ENCODE measurements around the gene AKT3.
"Not testable (repeated sequence)": the region's sequence is repeated elsewhere in the genome, so short reads cannot be mapped to it uniquely, and the experiment has no call there.

AKT3 gene

DNA sequence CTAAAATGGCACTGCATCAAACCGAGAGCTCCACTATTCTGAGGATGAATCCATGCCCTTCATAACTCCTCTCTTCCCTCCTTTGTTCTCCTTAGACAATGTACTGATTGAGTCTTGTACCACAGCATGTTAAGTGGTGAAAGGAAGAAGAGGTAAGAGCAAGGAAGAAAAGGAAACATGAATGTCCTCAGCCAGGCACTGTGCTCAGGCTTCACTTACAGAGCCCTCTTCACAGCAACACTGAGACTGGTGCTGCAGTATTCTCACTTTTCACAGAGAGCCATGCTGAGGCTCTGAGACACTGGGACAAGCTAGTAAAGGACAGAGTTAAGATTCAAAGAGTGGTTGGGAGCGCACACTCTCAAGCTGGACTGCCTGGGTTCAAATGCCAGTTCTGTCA is 143.5 kb downstream of the AKT3 start:
- DNase-seq (ENCODE audit: low read depth in 2 of 2), result no peak

DNA sequence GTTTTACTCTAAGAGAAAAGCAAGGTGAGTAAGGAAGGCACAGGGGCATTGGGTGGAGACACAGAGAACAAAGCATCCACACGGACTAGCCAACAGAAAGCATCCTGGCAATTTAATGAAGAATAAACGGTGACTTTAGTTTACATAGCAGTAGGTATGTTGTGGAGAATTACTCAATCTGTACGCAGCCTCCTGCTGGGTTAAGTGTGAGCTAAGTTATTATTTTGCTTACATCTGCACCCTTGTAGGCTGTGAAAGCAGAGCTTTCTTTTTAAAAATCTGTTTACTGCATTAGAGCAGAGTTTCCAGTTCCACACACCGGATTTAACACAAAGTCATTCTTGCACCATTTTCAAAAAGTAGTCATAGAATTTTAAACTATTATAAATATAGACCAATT is 144.5 kb downstream of the AKT3 start:
- DNase-seq (ENCODE audit: low read depth in 2 of 2), result no peak

DNA sequence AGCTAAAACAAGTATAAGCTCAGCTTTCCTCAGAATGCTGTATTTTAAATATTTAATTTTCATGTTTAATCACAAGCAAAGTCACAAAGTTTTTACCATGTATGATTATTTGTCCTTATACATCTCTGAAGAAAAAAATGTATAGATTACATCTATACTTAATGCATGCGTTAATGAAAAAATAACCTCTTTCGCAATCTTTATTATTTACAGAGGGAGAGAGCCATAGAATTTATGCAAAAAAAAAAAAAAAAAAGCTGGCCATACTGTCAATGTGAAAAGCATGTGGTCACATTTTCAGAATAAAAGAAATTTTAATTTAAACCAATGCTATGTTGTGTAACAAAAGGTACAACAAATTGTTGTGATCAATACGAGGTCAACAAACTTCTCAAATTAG is 148.2 kb downstream of the AKT3 start:
- no peak for DNase-seq (ENCODE audit: low read depth in 2 of 2)

DNA sequence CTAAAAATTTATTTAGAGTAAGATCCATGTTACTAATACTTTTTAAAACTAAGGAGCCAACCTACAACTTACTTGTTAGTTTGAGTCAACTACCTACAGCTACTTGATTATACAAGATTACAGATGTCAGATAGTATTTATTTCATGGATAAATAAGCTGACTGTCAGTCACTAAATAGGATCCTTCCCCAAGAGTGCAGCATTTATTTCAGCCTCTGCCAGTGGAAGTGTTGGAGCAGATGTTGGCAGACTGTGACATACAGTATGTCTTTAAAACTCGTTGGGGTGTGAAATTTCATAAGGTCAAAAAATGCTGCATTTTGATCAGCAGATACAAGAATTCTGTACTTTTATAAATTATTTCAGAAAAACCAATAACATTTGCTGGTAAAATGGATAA is 156.2 kb downstream of the AKT3 start:
- no peak for DNase-seq (ENCODE audit: low read depth in 2 of 2)

DNA sequence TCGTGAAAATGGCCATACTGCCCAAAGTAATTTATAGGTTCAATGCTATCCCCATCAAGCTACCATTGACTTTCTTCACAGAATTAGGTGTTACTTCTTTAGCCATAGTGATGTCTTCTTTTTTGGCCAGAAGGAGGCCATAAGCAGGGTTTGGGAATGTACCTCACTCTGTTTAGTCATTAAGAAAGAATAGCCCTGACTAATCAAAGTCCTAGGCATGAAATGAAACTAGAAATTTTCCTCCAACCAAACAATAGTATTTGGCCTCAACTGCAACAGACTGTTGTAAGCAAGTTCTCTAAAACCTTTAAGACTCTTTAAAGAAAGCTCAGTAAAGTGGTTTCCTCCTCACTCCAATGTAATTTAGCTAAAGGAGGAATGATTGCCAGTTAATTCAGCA is 163.9 kb downstream of the AKT3 start:
- DNase-seq (ENCODE audit: low read depth in 2 of 2), result no peak

DNA sequence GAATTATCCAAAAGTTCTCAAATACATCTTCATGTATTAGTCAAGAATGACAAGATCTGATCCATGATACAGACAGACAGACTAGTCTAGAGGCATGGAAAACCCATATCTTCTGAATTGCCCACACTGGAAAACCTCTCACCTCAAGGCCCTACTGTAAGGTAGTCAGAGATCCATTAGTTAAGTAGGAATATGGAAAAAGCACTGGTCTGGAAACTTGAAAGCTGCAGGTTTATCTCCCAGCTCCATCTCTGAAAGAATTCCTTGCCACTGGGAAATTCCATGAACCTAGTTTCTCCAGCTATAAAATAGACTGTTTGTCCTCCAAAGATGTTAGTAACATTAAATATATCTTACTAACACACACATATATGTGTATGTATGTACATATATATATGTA is 169.2 kb downstream of the AKT3 start:
- DNase-seq (ENCODE audit: low read depth in 2 of 2), result no peak

DNA sequence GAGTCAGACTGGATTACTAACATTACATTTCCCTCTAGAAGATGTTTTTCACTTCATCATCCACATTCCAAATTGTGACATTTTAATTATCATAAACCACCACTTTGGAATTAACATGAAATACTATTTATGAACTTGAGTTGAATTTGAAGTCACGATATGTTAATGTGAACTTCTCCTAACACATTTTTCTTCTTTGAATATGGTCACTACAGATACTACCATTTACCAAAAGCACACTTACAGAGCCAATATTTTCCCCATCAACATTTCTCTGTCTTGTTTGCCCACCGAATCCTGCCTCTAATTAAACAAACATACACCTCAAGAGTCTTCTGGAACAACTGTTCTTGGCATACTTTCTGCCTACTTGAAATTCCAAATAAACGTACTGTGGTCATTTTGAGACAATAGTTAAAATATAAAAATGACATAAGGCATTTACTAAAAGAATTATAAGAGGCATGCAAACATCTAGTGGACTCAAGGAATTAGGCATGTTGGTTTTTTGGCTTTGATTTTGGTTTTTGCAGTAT is 177.4 kb downstream of the AKT3 start:
- DNase-seq (ENCODE audit: low read depth in 2 of 2), result no peak

DNA sequence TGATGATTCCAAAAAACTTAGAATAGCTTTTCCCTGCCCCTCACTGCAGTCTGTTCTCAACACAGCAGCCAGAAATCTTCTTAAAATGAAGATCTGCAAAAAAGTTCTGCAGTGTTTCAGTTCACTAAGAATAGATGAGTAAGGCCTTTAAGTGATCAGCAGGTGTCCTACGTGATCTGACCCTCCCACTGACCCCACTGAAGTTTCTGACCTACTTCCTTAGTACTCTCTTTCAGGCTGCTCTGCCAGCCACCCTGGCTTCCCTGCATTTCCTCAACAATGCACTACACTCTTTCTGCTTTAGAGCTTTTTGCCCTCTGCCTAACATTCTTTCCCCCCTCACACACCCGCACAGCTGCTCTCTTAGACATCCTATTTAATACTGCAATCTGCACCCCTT is 182.5 kb downstream of the AKT3 start:
- no peak for DNase-seq (ENCODE audit: low read depth in 2 of 2)

DNA sequence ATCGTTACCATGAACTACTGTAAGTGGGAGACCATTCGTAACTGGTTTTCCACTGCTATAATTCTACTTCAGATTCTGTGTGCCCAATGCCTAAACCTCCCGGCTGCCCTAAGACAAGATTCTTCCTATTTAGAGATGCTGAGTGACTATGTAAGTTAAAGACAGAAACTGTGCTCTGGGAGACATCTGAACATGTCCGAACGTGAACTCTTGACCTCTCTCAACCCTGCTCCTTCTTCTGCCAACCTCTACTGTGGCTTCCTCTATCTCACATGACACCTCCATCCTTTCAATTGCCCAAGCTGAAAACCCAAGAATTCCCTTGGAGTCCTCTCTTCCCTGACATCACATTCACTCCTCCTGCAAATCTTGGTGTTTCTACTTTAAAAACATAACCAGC is 182.9 kb downstream of the AKT3 start:
- no peak for DNase-seq (ENCODE audit: low read depth in 2 of 2)

DNA sequence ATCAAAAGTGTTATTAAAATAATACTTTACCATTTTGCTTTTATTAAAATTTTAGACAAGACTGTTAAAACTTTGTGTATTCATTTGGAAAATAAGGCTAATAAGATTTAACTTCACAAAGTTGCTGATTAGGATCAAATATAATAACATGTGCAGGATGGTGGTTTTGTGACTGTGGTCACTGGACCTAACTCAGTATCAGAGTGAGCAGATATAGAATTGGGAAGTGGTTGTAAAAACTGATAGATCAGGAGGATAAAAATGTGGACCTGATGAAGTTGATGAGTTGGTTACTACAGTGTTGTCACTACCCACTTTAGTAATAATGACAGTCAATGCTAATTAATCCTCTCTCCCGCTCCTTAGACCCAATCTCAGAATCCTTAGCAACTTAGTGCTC is 186.4 kb downstream of the AKT3 start:
- no peak for DNase-seq (ENCODE audit: low read depth in 2 of 2)

DNA sequence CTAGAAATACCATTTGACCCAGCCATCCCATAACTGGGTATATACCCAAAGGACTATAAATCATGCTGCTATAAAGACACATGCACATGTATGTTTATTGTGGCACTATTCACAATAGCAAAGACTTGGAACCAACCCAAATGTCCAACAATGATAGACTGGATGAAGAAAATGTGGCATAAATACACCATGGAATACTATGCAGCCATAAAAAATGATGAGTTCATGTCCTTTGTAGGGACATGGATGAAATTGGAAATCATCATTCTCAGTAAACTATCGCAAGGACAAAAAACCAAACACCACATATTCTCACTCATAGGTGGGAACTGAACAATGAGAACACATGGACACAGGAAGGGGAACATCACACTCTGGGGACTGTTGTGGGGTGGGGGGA is 187.9 kb downstream of the AKT3 start:
- not testable (repeated sequence) for DNase-seq (ENCODE audit: low read depth in 2 of 2)

DNA sequence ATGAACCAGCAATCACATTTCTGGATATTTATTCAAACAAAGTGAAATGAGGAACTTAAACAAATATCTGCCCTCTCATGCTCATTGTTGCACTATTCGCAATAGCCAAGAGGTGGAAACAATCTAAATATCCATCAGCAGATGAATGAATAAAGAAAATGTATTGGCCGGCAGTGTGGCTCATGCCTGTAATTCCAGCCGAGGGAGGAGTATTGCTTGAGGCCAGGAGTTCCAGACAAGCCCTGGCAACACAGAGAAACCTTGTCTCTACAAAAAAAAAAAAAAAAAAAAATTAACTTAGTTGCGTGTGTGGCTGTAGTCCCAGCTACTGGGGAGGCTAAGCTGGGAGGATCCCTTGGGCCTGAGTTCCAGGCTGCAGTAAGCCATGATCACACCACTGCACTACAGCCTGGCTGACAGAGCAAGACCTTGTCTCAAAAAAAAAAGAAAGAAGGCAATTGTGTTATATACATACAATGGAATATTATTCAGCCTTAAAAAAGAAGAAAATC is 191.4 kb downstream of the AKT3 start:
- DNase-seq (ENCODE audit: low read depth in 2 of 2), result no peak

DNA sequence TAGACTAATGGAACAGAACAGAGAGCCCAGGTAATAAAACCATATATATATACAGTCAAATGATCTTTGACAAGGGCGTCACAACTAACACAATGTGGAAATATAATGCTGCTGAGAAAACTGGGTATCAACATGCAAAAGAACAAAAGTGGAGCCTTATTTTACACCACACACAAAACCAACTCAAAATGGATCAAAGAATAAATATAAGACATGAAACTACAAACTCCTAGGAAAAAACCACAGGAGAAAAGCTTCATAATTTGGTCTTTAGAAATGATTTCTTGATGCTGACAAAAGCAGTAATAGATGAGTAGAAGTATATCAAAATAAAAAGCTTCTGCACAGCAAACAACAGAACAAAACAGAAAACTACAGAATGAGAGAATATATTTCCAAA is 192.2 kb downstream of the AKT3 start:
- no peak for DNase-seq (ENCODE audit: low read depth in 2 of 2)

DNA sequence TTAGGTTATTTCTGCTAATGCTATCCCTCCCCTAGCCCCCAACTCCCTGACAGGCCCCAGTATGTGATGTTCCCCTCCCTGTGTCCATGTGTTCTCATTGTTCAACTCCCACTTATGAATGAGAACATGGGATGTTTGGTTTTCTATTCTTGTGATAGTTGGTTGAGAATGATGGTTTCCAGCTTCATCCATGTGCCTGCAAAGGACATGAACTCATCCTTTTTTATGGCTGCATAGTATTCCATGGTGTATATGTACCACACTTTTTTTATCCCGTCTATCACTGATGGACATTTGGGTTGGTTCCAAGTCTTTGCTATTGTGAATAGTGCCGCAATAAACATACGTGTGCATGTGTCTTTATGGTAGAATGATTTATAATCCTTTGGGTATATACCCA is 200.5 kb downstream of the AKT3 start:
- not testable (repeated sequence) for DNase-seq (ENCODE audit: low read depth in 2 of 2)

DNA sequence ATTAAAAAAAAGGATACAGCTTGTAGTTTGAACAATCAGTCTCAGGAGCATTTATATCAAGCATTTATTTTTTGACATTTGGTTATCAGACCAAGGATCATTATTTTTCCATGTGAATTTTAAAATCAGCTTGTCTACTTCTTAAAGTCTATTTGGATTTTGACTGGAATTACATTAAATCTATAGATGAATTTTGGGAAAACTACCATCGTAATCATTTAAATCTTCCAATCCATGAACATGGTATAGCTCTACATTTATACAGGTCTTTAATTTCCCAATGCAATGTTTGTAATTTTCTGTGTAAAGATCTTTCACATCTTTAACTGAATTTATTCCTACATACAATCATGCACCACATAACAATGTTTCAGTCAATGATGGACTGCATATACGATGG is 203.2 kb downstream of the AKT3 start:
- no peak for DNase-seq (ENCODE audit: low read depth in 2 of 2)

DNA sequence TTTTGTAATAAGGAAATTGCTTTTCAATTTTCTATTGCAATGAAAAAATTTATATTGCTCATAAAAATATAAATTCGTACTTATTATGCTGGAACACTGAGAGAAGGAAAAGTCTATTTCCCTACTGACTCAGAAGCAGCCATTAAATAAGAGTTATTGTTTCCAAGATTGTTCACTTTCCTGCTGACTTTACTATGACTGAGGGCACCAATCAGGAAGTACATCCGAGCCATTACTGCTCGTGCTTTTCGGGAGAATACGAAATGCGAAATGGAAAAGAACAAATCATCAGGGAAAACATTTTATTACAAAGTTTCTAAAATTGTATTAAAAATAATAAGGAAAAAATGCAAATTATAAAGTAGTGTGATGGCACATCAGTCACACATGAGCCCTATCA is 204.8 kb downstream of the AKT3 start:
- DNase-seq (ENCODE audit: low read depth in 2 of 2), result no peak

DNA sequence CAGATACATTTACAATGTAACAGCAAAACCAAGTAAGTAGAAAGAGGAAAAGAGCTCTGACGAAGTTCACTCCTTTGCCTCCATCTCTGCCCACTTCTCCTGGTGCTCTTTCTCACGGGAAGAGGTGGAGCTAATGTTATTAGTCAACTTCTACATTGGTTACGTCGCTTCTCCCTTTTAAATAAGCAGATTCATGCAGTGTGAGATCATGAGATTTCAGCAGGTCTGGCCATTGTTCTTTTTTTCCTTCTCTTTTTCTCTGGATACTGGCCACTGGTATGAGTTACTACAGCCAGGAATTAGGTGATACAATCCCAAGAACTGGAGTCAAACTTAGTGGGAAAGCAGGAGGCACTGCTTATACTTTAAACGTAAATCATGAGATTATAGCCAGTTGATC is 207.1 kb downstream of the AKT3 start:
- DNase-seq (ENCODE audit: low read depth in 2 of 2), result no peak

DNA sequence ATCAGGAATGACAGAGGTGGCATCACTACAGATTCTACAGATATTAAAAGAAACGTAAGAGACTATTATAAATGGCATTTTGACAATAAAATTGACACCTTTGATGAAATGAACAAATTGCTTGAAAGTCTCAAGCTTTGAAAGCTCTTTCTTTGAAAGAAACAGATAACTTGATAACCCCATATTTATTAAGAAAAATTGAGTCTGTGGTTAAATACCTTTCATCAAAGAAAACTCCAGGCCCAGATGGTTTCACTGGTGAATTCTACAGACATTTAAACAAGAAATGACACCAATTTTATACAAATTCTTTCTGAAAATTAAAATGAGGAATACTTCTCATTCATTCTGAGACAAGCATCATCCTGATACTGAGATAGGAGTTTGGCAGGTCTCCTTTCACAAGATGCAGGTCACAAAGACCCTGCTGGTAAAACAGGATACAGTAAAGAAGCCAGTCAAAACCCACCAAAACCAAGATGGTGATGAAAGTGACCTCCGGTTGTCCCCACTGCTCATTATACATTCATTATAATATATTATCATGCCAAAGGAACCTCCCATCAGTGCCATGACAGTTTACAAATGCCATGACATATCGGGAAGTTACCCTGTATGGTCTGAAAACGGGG is 210.9 kb downstream of the AKT3 start:
- DNase-seq (ENCODE audit: low read depth in 2 of 2), result no peak

DNA sequence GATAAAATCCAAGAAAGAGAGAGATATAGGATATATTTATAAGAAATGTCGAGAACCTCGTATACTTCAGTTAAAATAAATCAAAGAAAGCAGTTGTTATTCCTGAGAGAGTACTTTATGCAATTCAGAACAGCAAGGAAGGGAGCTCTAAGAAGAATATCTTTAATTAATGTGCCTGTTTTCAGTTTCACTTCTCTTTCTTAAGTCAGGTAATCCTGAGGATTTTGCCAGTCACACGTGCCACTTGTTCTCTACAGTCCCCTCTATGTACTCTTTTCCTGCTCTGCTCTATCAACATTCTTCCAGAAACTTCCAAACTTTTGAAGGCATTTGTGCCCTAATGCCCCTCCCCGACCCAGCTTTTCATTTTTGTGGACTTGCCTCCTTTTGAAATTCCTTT is 211.9 kb downstream of the AKT3 start:
- no peak for DNase-seq (ENCODE audit: low read depth in 2 of 2)

DNA sequence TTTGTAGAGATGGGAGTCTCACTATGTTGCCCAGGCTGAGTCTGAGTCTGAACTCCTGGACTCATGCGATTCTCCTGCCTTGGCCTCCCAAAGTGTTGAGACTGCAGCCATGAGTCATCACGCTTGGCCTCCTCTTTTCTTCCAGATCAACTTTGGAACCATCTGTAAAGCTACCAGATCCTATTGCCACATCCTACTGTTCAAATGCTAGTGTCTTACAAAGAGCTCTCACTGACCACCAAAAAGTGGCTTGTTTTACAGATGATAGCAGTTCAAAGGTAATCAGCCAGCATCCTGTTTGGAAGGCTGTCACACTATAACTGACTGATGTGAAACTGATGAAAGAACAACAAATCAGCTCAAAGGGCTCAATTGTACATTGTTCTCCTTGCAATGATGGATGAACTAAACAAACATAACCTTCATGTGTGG is 221.6 kb downstream of the AKT3 start:
- no peak for DNase-seq (ENCODE audit: low read depth in 2 of 2)

DNA sequence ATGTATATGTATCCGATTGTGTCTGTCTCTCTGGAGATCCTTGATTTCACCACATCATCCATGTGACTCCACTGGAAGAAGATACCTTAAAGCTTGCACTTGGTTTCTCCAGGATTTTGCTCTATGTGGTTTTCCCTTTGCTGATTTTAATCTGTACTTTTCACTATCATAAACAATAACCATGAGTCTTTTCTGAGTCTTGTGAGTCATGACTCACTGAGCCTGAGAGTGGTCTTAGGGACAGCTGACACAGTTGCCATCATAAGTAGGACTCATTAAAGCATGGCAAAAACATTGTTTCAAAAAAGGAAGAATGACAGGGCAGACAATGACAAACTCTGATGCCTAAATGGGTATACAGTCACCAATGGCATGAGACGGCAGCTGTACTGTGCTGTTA is 226.2 kb downstream of the AKT3 start:
- no peak for DNase-seq (ENCODE audit: low read depth in 2 of 2)

DNA sequence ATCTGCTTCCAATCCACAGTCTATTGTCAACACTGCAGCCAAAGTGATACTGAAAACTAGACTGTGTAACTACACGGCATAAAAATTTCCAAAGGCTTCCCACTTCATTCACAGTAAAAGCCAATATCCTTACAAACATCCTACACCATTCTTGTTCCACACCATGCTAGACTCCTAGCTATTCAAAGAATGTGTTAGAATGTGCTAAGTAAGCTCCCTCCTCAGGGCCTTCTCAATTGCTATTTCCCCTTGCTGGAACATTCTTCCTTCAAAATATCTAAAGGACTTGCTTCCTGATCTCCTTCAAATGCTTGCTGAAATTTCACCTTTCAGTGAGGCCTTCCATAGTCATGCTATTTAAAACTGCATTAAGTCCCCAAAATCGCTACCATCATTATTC is 228.1 kb downstream of the AKT3 start:
- DNase-seq (ENCODE audit: low read depth in 2 of 2), result no peak

DNA sequence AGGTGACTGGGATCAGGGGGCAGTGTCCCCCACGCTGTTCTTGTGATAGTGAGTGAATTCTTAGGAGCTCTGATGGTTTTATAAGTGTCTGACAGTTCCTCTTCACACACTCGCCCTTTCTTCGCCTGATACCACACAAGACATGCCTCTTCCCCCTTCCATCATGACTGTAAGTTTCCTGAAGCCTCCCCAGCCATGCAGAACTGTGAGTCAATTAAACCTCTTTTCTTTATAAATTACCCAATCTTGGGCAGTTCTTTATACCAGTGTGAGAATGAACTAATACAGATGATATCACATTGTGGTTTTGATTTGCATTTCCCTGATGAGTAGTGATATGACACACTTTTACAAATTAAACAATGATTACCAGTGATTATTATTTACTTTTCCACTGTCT is 229.9 kb downstream of the AKT3 start:
- no peak for DNase-seq (ENCODE audit: low read depth in 2 of 2)

DNA sequence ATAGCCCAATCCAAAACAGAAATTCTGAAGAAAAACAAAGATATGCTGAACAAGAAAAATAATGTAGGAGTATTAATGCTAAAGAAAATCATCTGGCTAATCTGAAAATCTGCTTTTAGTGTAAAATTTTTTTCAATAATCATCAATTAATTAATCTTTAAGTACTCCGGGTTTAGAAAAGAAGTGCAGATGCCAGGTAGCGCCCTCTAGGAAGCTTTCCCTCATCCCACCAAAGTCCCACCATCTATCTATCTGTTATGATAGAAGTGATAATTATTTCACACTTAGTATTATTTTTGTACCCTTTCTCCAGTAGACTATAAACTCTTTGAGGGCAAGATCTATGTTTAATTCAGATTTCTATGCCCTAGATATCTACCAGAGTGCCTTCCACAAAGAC is 240.3 kb downstream of the AKT3 start:
- no peak for DNase-seq (ENCODE audit: low read depth in 2 of 2)
